HuH-7 (cell line): ENCODE results near the gene GJB4.
"Not testable (repeated sequence)": the region's sequence is repeated elsewhere in the genome, so short reads cannot be mapped to it uniquely, and the experiment has no call there.

Source experiments
- DNase-seq: peaks from one replicate; pipeline ENCODE4 v3.0.0; 2011; ENCODE audit warnings: low spot score

The GJB4 gene

DNA sequence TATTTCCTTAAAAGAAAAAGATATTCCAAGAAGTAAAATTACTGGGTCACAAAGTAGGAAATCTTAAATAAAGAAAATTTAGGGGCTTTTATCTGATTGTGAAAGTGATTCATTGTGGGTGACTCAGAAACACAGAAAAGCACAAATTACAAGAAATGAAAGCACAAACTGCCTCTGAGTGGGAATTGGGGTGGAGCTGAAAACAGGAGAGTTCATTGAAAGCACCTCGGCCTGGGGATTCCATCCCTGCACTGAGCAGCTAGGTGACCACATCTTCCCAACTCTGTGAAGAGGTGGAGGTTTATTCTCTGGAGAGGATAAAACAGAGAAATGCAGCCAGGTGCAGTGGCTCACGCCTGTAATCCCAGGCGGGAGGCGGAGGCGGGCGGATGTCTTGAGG, 40.7 kb downstream of the GJB4 start:
- no peak for DNase-seq

DNA sequence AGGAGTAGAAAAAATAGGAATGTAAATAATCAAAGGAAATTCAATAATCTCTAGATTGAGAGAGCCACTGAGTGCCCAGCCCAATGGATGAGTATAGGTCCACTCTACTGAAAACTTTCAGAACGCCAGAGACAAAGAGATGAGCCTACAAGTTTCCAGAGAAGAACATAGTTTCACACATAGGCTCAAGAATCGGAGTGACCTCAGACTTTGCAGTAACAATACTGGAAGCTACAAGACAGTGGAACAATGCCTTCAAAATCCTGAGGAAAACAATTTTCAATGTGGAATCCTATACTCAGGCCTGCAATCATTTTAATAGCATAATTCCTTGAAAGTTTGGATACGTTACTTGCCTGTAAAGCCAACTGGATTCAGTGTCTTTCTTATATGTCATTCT, 44.2 kb downstream of the GJB4 start:
- DNase-seq: no peak

DNA sequence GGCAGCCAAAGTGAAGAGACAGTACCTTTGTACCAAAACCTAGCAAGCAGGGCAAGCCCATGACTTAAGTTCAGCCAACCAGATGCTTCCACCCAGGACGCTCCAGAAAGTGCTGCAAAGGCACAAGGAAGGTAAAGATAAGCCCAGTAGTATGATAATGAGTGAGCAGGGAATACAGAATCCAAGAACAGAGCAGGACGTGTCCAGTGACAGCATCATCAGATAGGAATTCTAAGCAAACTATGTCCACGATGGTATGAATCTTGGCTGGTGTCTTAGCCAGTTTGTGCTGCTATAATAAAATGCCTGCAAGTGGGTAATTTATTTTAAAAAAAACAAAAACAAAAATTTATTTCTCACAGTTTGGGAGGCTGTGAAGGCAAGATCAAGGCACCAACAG, 46.9 kb downstream of the GJB4 start:
- no peak for DNase-seq

- no peak for DNase-seq
These were observed 48.7 kb downstream of the GJB4 start for GRCh38 chr1:34808051-34808810.

DNA sequence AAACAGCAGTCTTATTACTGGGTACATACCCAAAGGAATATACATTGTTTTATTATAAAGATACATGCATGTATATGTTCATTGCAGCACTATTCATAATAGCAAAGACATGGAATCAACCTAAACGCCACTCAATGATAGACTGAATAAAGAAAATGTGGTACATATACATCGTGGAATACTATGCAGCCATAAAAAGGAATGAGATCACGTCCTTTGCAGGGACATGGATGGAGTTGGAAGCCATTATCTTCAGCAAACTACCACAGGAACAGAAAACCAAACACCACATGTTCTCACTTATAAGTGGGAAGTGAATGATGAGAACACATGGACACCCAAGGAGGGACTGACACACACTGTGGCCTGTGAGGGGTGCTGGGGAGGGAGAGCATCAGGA, 51.2 kb downstream of the GJB4 start:
- DNase-seq: not testable (repeated sequence)
